DMS79 (cell line): ENCODE data around the gene PIK3CD.
"Not testable (repeated sequence)": the region's sequence is repeated elsewhere in the genome, so short reads cannot be mapped to it uniquely, and the experiment has no call there.

Experiments used
- DNase-seq: peaks from one replicate; lab custom pipeline; 2025; lab: John Stamatoyannopoulos, UW

The PIK3CD gene

GRCh38 chr1:9624081-9624480 lies 27.4 kb upstream of the PIK3CD start:
- DNase-seq: no peak

- not testable (repeated sequence) for DNase-seq
Measured at GRCh38 chr1:9625030-9625429, 26.5 kb upstream of the PIK3CD start.

GRCh38 chr1:9626201-9626608 lies 25.3 kb upstream of the PIK3CD start:
- DNase-seq: no peak

- DNase-seq: no peak
Measured at GRCh38 chr1:9628541-9629444, 22.7 kb upstream of the PIK3CD start.

GRCh38 chr1:9629445-9630201 lies 21.9 kb upstream of the PIK3CD start:
- DNase-seq: no peak

- DNase-seq: no peak
Measured at GRCh38 chr1:9630331-9631111, 21.0 kb upstream of the PIK3CD start.

- DNase-seq: no peak
Measured at GRCh38 chr1:9631613-9632012, 19.9 kb upstream of the PIK3CD start.

GRCh38 chr1:9633493-9633892 lies 18.0 kb upstream of the PIK3CD start:
- DNase-seq: no peak

GRCh38 chr1:9634582-9634981 lies 16.9 kb upstream of the PIK3CD start:
- no peak for DNase-seq

GRCh38 chr1:9639227-9639626 lies 12.3 kb upstream of the PIK3CD start:
- DNase-seq: no peak

GRCh38 chr1:9643351-9644256 lies 7.9 kb upstream of the PIK3CD start:
- no peak for DNase-seq

- DNase-seq: no peak
Measured at GRCh38 chr1:9646037-9646436, 5.5 kb upstream of the PIK3CD start.

GRCh38 chr1:9648171-9648570 lies 3.4 kb upstream of the PIK3CD start:
- no peak for DNase-seq

GRCh38 chr1:9649769-9650168 lies 1.8 kb upstream of the PIK3CD start:
- no peak for DNase-seq

GRCh38 chr1:9651220-9651564 lies 339 bp upstream of the PIK3CD start:
- no peak for DNase-seq

- no peak for DNase-seq
Measured at GRCh38 chr1:9652379-9653209, 1.1 kb downstream of the PIK3CD start.

GRCh38 chr1:9653210-9653490 lies 1.6 kb downstream of the PIK3CD start:
- no peak for DNase-seq

GRCh38 chr1:9653491-9654050 lies 2.0 kb downstream of the PIK3CD start:
- DNase-seq: no peak

- DNase-seq: no peak
Measured at GRCh38 chr1:9654051-9654833, 2.7 kb downstream of the PIK3CD start.
